GM13977 (cell line): ENCODE results near the gene KBTBD7.

Experiments
- DNase-seq: peaks from one replicate; pipeline ENCODE4 v3.0.0; 2012; ENCODE audit warnings: low spot score
- CTCF ChIP-seq: IDR thresholded peaks from 2 replicates; pipeline ENCODE4 v1.5.1; 2012; ENCODE audit warnings: mild to moderate bottlenecking, control low read depth; ENCODE audit not compliant: insufficient read depth; ENCODE audit errors: extremely low read depth, missing control alignments
- in situ Hi-C: fragments of 300-500 bp; cut with MboI; formaldehyde crosslinking; loops from one replicate; pipeline ENCODE4 v1.12.0; 2022; ENCODE audit warnings: low sequenced_read_pairs, low pct_unique_long_range_greater_than_20kb, mixed read lengths, inconsistent platforms; ENCODE audit not compliant: unreplicated experiment

Gene KBTBD7, protein sequence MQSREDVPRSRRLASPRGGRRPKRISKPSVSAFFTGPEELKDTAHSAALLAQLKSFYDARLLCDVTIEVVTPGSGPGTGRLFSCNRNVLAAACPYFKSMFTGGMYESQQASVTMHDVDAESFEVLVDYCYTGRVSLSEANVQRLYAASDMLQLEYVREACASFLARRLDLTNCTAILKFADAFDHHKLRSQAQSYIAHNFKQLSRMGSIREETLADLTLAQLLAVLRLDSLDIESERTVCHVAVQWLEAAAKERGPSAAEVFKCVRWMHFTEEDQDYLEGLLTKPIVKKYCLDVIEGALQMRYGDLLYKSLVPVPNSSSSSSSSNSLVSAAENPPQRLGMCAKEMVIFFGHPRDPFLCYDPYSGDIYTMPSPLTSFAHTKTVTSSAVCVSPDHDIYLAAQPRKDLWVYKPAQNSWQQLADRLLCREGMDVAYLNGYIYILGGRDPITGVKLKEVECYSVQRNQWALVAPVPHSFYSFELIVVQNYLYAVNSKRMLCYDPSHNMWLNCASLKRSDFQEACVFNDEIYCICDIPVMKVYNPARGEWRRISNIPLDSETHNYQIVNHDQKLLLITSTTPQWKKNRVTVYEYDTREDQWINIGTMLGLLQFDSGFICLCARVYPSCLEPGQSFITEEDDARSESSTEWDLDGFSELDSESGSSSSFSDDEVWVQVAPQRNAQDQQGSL

GRCh38 chr13:41193919-41194824, at the start of gene KBTBD7:
TSS of gene KBTBD7 (minus strand) at chr13:41194569. CDS start at chr13:41194257, 312 bp downstream.
- DNase-seq: peak; percentile 85
- in situ Hi-C loops: no loop called here
- no peak for TF ChIP-seq CTCF

- DNase-seq: no peak
- in situ Hi-C loops: no loop called here
- TF ChIP-seq CTCF: no peak
Observed at GRCh38 chr13:41241626-41242025, 47.3 kb upstream of the KBTBD7 start.

GRCh38 chr13:41236369-41236768, 42.0 kb upstream of the KBTBD7 start:
- DNase-seq: no peak
- in situ Hi-C loops: no loop called here
- TF ChIP-seq CTCF: no peak

DNA sequence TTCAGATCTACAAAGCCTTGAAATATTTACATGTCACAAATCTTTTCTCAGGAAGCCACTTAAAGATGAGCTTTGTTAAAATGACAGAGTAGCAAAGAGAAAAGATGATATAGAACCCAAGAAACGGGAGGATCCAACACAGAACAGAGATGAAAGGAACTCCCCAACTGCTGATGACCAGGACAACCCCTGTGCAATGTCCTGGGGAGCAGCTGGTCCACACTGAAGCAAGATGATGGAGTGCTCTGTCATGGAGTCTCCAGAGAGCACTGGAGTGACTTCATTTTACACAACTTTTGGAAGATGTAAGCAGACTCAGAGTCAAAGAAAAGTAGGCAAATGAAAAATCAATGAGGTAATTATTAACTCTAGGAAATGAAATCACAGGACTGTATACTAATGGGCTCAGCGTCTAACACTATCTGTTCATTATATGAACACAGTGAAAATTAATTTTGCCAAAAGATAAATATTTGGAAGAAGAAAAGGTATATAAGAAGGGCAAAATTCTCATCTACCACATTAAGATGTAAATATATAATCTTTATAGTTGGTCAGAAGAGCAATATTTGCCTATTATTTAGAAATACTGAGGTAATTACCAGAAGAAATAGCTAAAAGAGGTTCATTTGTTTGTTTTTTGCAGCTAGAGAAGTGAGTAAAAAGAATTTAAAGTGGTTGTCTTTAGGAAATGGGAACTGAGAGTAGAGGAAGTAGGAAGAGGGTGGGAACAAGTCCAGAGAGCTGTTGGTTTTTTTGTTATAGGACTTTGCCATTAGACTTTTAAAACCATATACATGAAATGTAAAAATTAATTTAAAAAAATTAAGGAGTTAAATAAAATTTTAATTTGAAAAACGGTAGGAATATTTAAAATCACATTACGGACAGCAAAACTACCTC, 38.5 kb upstream of the KBTBD7 start:
- in situ Hi-C loops: no loop called here
- no peak for TF ChIP-seq CTCF

GRCh38 chr13:41231786-41232185, 37.4 kb upstream of the KBTBD7 start:
- in situ Hi-C loops: no loop called here
- TF ChIP-seq CTCF: no peak
- DNase-seq: no peak

More for the DNA sequence above, 38.5 kb upstream of the KBTBD7 start:
- DNase-seq: no peak
